GM18505 (cell line): ENCODE data around the gene TEX29.

Experiments used
- ATAC-seq: cut with Tn5 transposase; IDR thresholded peaks from one replicate; pipeline ENCODE4 v1.9.1; 2021; ENCODE audit not compliant: unreplicated experiment
- POLR2A ChIP-seq: IDR thresholded peaks from 4 replicates; pipeline ENCODE4 v1.6.1; 2011; ENCODE audit warnings: borderline replicate concordance; ENCODE audit not compliant: insufficient read depth, insufficient read length; ENCODE audit errors: extremely low read depth

Gene TEX29

DNA sequence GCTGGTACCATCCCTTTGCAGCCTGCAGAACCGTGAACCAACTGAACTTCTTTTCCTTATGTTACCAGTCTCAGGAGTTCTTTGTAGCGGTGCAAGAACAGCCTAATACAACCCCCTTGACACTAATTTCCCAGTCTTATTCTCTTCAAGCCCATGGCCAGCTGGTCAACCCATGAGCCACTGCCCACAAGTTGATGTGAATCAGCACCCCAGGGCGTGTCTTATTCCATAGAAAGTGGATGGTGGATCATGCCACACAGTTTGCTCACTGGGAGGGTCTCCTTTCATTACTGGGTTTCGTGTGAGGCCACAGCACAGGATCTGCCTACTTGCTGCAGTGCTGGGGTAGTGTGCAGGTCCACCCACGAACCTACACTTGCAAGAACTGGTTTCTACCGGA is 27.0 kb downstream of the TEX29 start:
- no peak for TF ChIP-seq POLR2A
- ATAC-seq = no peak

DNA sequence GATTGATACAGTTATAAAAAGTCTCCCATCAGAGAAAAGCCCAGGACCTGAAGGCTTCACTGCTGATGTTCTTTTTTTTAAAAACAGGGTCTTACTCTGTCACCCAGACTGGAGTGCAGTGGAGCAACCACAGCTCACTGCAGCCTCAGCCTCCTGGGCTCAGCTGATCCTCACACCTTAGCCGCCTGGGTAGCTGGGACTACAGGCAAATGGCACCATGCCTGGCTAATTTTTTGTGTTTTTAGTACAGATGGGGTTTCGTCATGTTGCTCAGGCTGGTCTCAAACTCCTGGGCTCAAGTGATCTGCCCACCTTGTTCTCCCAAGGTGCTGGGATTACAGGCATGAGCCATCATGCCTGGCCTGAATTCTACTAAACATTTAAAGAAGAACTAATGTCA is 33.1 kb downstream of the TEX29 start:
- no peak for TF ChIP-seq POLR2A
- ATAC-seq = no peak

DNA sequence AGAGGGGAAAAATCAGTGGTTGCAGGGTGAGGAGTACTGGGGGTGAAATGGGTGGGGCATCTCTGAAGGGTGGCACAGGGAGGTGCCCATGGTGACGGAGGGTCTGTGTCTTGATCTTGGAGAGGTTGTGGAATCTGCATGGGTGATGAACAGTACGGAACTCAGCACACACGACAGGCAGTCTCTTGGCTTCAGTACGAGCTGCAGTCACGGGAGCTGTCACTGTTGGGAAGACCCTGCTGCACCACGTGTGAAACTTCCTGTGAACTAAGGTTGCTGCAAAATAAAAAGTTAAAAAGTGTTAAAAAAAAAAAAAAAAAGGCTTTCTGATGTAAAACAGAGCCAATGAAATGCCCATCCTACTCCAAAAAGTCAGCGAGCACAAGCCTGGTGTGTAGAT is 34.3 kb downstream of the TEX29 start:
- no peak for ATAC-seq
- no peak for TF ChIP-seq POLR2A

DNA sequence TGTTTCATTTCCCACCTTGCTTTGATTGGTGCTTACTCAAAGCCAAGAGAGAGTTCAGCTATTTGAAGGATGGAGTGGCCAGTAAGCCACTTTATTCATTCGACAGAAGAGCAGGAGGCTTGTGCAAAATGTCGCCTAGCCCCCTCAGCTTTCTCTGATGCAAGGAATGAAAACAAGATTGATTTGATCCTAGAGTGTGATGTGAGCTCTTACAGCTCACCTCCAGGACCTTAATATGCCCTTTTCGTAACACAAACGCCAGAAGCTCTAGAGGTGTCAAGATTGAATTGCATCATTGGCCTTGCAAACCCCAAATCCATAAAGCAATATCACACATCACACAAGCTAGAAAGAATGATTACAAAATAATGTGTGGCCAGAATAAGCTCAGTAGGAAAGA is 36.4 kb downstream of the TEX29 start:
- no peak for TF ChIP-seq POLR2A
- ATAC-seq = no peak

DNA sequence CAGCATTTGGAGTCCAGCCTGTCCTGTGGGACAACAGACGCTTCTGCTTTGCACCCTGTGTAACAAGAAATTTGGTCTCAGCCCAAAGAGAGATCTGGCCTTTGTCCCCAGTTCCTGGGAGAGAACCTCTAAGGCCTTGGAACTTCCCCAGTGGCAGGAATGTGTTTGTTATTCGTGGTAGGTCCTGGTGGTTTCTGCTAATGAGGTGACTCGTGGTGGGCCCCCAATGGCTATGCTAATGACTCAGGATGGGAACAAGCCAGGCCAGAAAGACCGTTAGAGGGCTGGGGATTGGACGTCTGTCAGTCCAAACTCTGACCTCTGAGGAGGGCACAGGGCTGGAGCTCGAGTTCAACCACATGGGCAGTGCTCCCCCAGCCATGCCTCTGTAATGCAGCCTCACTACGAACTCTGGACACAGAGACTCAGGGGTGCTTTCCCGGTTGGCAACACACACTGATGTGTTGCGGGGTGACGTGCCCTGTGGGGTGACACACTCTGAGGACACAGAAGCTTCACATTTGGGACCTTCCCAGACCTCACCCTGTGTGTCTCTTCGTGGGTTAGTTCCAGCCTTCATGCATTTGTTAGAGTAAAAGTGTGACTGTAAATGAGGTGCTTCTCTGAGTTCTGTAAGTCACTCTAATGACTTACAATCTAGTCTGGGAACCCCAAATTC is 38.9 kb downstream of the TEX29 start:
- TF ChIP-seq POLR2A = no peak
- no peak for ATAC-seq

DNA sequence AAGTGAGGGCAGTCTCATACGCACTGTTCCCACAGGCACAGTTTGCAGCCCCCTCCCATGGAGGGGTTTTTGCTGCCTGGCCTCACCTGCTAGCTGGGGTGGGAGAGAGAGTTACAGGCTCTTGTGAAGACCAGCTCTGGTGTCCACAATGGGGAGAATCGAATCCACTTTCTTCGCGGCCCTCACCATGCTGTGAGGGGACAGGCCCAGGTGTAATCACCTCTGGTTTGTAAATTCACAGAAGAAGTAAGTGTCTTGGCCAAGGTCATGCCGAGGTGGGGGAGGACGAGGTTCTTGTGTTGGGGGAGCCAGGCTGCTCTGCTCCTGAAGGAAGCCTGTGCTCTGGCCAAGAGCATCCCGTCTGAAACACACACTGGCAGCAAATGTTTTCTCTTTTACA is 39.5 kb downstream of the TEX29 start:
- no peak for TF ChIP-seq POLR2A
- no peak for ATAC-seq

DNA sequence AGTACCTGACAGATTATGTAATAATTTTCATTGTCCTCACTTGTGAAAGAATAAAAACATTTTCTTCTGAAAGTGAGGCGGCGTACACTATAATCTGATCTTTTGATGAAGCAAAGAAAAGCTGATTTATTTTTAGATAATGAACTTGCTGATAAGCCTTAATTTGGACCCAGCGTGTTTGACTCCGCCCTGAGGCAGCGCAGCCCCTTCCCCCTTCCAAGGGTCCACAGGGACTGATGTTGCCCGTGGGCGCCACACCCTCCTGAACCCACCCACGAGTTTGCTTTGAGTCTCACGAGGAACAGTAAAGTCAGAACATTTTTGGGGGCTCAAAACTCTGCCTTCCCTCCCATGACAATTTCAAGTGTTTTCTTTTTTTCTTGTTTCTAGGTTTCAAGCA is 40.0 kb downstream of the TEX29 start:
- no peak for TF ChIP-seq POLR2A
- no peak for ATAC-seq

DNA sequence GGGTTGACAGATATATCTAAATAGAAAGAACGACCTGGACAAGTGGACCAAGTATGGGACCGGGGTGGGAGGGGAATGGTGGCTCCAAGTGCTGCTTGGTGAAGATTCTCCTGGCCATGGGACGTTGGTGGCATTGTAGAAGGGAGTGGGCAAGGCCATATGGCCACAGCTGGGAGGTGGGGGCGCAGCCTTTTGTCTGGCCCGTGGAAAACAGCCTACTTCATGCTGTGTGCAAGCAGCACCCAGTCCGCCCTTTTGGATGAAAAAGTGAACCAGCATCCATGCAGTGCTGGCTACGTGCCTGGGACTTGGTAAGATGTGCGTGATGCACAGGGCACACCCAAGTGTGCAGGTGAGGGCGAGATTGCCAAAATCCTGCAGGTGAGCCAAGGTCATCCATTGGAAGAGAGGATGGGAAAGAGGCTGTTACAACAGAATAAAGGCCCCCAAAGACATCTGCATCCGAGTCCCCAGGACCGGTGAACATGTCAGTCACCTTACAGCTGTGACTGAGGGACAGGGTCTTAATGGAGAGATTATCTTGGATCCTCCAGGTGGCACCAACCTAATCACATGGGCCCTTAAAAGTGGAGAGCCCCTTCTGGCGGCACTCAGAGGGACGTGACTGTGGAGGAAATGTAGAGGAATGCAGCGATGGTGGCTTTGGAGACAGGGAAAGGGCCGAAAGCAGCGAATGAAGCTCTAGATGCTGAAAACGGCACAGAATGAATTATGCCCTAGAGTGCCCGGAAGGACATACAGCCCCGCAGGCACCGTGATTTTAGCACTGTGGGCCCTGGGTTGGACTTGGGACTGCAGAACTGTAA is 40.8 kb downstream of the TEX29 start:
- no peak for ATAC-seq
- no peak for TF ChIP-seq POLR2A

DNA sequence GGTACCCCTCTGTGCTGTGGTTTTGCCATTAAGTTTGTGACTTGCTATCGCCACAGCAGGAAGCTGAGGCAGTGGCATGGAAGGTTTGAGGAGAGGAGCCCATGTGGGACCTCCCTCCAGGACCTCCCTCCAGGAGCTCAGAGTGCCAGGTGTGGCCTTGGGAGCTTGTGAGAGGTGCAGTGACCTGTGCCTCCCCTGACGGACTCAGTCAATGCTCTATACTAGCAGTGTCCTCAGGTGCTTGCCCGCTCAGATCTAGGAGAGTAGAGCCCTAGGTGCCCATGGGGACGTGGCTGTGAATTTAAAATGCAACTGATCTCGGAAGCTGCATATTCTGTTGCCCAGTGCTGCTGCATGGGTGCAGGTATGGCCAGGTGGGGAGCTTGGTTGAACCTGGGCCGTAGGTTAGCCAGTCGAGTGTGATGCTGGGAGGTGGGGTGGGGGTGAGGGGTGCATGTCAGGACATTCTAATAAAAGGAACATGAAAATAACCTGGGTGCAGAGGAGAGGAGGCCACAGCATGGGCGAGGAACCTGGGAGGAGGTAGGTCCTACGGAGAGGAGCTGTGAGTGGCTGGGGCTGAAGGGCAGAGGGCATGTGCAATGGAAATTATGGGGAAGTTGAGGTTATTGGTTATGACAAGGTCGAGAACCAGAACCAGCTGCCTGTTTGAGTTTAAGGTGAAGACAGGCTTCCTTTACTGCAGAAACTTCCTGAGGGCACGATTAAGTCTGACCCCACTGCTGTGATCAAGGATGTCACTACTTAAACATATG is 41.6 kb downstream of the TEX29 start:
- ATAC-seq = no peak
- no peak for TF ChIP-seq POLR2A

DNA sequence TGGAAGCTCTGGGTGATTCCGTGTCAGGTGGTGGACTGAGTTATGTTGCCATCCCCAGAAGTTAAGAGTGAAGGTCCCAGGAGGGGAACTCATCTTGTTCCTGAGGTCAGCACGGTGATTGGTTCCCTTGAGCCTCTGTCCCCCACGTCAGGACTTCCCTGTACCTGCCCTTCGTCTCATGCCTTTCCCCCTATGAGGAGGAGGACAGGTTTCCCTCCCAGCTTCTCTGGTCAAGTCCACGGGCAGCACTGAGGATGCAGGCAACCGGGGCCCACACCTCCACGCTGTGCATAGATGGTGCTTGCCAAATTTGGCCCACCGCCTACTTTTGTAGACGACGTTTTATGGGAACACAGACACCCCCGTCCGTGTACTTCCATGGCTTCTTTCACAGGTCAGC is 42.7 kb downstream of the TEX29 start:
- no peak for ATAC-seq
- TF ChIP-seq POLR2A = no peak

DNA sequence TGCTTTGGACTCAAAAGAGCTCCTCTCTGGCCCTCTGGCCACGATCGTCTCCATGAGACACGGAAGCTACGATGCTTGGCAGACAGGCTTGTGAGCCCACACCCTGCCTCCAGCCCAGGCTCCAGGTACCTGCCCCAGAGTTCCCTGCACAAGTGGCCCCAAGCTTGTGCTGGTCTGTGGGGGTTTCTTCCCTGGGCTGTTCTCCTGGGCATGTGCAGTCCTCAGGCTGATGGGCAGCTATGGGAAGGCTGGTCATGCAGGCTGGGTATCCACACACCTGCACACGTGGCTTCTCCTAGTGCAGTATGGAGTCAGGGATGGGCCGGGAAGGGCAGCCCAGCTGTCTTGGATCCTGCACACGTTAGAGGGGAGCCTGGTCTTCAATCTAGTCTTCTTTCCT is 43.1 kb downstream of the TEX29 start:
- no peak for TF ChIP-seq POLR2A
- ATAC-seq = no peak

DNA sequence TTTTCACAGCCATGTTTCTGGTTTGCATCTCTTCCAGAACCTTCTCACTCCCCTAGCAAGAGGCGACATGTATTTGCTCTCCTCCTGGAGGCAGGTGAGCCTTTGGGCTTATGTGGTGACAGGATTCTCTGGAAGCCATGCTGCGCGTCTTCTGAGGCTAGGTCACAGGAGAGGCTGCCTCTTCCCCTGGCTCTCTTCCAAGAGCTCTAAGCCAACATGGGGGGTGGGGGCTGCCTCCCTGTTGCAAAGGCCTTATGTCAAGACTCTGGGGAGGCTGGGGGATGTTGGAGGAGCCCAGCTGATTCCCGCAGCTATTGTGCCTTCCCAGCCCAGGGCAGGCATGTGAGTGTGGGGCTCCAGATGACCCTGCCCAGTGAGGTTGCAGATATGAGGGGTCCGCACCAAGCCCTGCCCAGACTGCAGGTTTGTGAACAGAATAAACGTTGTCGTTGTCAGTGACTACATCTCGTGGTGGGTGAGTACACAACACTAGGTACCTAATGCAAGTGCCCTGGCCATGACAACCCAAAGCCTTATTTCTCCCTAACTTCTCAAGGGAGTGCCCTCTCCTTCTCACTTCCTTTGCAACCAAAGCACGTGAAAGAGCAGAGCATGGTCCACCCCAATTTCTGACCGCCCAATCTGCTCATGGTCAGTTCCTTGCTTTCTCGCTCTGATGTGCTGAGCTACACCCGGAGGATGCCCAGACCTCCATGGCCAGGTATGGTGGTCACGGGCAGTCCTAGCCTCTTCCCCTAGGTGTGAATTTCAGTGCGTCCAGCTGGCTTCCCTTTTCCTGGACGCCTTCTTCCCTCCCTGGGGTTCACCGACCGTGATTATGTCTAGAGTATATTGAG is 44.9 kb downstream of the TEX29 start:
- ATAC-seq = no peak
- no peak for TF ChIP-seq POLR2A

DNA sequence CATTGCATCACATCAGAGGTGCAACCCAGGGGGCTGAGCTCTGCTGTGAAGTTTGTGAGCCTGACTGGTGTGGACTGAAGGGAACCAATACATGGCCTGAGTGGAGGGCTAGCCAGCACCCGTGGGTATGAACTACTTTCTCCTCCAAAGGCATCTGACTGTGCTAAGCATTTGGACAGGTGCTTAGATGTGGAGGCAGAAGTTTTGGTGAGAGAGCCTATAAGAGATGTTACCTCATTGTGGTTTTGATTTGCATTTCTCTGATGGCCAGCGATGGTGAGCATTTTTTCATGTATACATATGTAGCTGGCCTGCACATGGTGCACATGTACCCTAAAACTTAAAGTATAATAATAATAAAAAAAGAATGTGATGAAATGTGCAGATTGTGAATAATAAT is 46.9 kb downstream of the TEX29 start:
- TF ChIP-seq POLR2A = no peak
- no peak for ATAC-seq
